Left lung (tissue), 14 donors: ENCODE data around the gene CPXM2. TPM values are rescaled to one million over a fixed set of nuclear protein-coding genes. Genes with fewer than 3 reads are reported as not detected.
A peak's percentile ranks its signal among the peaks of the same experiment; 100 is the strongest.

Experiments
- ATAC-seq: fragments of 200-7000 bp; cut with Tn5 transposase; one replicate; pipeline ENCODE4 v1.9.1; 2020; ENCODE audit warnings: moderate library complexity
- DNase-seq, 4 donors: peaks; one replicate each; pipeline ENCODE4 v3.0.0-alpha.2; 2013 to 2020
- H3K27ac ChIP-seq, 2 donors: fragments of 200-600 bp; sonication (generic) in 1 of 2; one replicate each; pipeline versions ENCODE4 v1.5.0 to v1.8.0; 2020 to 2021
- H3K27me3 ChIP-seq, 2 donors: fragments of 200-600 bp; sonication (generic) in 1 of 2; one replicate each; pipeline versions ENCODE4 v1.5.0 to v1.8.0; 2020 to 2021
- H3K36me3 ChIP-seq, 2 donors: fragments of 200-600 bp; sonication (generic) in 1 of 2; one replicate each; pipeline versions ENCODE4 v1.5.0 to v1.8.0; 2020 to 2021
- H3K4me1 ChIP-seq, 2 donors: fragments of 200-600 bp; one replicate each; pipeline ENCODE4 v1.8.0; 2021
- H3K4me3 ChIP-seq, 2 donors: fragments of 200-600 bp; sonication (generic) in 1 of 2; one replicate each; pipeline versions ENCODE4 v1.5.0 to v1.8.0; 2020 to 2021; ENCODE audit warnings: mild to moderate bottlenecking in 1 of 2
- H3K9me3 ChIP-seq, 2 donors: fragments of 200-600 bp; sonication (generic) in 1 of 2; one replicate each; pipeline versions ENCODE4 v1.5.0 to v1.8.0; 2020 to 2021
- intact Hi-C, 2 donors: fragments of 100-400 bp; cut with DNase I; formaldehyde crosslinking; loops; one replicate each; pipeline versions ENCODE4 v1.11.2 to v1.14.2; 2022
- long read RNA-seq, 12 donors: library from polyadenylated mRNA in 2 of 12; unstranded in 2 of 12; transcript quantifications; one replicate each; pipeline ENCODE4 v2.0.0 and lab custom pipeline, GENCODE V29; 2019 to 2026
- polyA plus RNA-seq, 6 donors: library from polyadenylated mRNA; unstranded; fragments of 120-200 nt; gene quantifications; one replicate each; pipeline ENCODE4 v1.2.1, GENCODE V29; 2013; ENCODE audit not compliant: insufficient read length in 6 of 6
- total RNA-seq, 2 donors: library from RNA; stranded (reverse); fragmentation: NEBNext Ultra II Directional; extraction: Animal tissue kit (Norgen Biotek cat#: 25700); gene quantifications; one replicate each; pipeline ENCODE4 v1.2.1, GENCODE V29; 2021
- TF ChIP-seq, protein P1 (sequence below), 2 donors: fragments of 200-600 bp; sonication (generic) in 1 of 2; IDR thresholded peaks; one replicate each; pipeline versions ENCODE4 v1.5.0 to v1.8.0; 2021; ENCODE audit warnings: antibody characterized with exemption in 2 of 2
- donor health status: DM: no; HTN: yes; CAD: no.
- donor health status: DM: no; HTN: no; CAD: no.

CPXM2 gene
- 1 to 10 TPM; 1.5 to 6.5 TPM for total RNA-seq
- polyA plus RNA-seq, result 1 to 10 TPM; 1.6 to 4.5 (median 2.6) TPM
- long read RNA-seq, donor 1, result 0 reads
- long read RNA-seq, donor 2, partial matches to known transcripts, result 0 of 2 reads
- long read RNA-seq, donor 2, other reads (novel, unspliced or antisense), result 0 of 2 reads
- long read RNA-seq, donor 3, partial matches to known transcripts, result 0 of 1 reads
- long read RNA-seq, donor 3, other reads (novel, unspliced or antisense), result 0 of 1 reads
- long read RNA-seq, donor 4, partial matches to known transcripts, result 0 of 1 reads
- long read RNA-seq, donor 4, other reads (novel, unspliced or antisense), result 0 of 1 reads
- long read RNA-seq, donor 5, result 0 reads
- long read RNA-seq, donor 6, partial matches to known transcripts, result 0 of 1 reads
- long read RNA-seq, donor 6, other reads (novel, unspliced or antisense), result 0 of 1 reads
- long read RNA-seq, donor 7, result 0 reads
- long read RNA-seq, donor 8, result 0 reads
- long read RNA-seq, donor 9, result 0 reads
- long read RNA-seq, donor 10, partial matches to known transcripts, result 0 of 2 reads
- long read RNA-seq, donor 10, other reads (novel, unspliced or antisense), result 1 of 2 reads
- long read RNA-seq, donor 11, partial matches to known transcripts, result 0 of 4 reads
- long read RNA-seq, donor 11, other reads (novel, unspliced or antisense), result 0 of 4 reads
- long read RNA-seq, donor 12, result 0 reads

DNA sequence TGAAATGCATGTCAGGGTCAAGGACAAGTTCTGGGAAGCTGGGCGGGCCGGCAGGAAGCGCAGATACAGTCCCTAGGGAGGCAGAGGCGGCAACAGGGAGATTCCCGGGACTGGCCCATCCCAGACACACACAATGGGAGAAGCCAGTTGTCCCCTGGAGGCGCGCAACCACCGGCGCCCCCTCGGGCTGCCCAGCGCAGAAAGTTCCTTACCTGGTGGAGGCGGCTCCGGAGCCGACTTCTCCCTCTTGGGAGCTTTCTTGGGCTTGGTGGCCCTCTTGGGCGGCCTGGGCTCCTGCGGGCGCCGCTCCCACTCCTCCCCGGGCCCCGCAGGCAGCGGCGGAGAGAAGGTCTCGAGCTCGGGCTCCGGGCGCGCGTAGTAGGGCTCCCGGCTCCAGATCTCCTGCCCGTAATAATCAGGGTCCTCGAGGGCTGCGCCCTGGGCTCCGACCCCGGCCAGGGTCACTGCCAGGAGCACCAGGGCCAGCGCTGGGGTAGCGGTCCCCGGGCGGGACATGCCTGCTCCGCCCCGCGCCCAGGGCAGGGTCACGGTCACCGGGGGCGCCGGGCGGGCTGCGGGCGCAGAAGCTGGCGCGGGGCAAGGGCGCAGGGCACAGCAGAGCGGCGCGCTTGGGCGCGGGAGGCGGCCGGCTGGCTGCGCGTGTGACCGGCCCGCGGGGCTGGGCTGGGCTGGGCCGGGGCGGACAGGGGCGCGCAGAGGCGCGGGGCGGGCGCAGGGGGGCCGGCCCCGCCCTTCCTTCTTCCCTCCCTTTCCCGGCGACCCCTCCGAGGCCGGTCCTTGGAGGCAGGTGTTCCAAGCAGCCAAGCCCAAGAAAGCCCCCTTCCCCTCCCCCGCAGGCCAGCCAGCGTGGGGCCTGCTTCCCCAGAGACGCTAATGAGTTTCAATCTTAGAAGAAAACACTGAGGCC lies at the start of gene CPXM2:
Gene CPXM2 (minus strand): TSS at position 664 of the 928 bp plus-strand sequence. CDS start 148 bp downstream, at position 516.
- Histone ChIP-seq H3K4me3 (peak within 1 kb of the TSS in 1 of 2 donors; percentile 13), H3K27ac (no peak within 1 kb of the TSS), H3K4me1 (no peaks in the 10 kb centered on the region), H3K9me3 (no peaks in the 10 kb centered on the region), H3K27me3 (peaks cover 10 to 50% of the 10 kb centered on the region in 2 donors), H3K36me3 (no peaks in the 10 kb centered on the region)
- intact Hi-C loops, result no loop called here
- ATAC-seq, result peak; percentile 22
- DNase-seq, result no peak
- TF ChIP-seq, protein P1, sequence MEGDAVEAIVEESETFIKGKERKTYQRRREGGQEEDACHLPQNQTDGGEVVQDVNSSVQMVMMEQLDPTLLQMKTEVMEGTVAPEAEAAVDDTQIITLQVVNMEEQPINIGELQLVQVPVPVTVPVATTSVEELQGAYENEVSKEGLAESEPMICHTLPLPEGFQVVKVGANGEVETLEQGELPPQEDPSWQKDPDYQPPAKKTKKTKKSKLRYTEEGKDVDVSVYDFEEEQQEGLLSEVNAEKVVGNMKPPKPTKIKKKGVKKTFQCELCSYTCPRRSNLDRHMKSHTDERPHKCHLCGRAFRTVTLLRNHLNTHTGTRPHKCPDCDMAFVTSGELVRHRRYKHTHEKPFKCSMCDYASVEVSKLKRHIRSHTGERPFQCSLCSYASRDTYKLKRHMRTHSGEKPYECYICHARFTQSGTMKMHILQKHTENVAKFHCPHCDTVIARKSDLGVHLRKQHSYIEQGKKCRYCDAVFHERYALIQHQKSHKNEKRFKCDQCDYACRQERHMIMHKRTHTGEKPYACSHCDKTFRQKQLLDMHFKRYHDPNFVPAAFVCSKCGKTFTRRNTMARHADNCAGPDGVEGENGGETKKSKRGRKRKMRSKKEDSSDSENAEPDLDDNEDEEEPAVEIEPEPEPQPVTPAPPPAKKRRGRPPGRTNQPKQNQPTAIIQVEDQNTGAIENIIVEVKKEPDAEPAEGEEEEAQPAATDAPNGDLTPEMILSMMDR (IDR thresholded peaks at IDR 0.05), result no peak

DNA sequence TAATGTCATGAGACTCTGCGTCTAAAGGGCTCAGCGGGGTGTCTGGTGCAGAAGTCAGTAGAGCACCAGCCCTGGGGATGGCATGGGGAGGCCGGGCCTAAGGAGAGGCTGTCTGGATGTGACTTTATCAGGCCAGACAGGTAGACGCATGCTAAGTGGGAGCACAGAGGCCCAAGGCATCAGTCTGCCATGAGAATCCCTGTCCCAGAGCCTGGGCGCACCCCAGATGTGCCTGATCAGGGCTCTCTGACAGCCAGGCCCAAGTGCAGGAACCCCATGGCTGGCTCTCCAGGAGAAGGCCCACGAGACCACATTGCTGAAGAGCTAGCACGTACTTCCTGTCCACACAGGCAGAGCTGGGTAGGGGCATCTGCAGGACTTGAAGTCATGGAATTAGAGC lies 48.0 kb upstream of the CPXM2 start:
- no peak for DNase-seq
- no peaks in the 10 kb centered on the region for H3K36me3 ChIP-seq
- no peaks in the 10 kb centered on the region for H3K9me3 ChIP-seq
- H3K27ac ChIP-seq, result no peak overlapping the region
- H3K27me3 ChIP-seq, result no peaks in the 10 kb centered on the region
- H3K4me1 ChIP-seq, result no peaks in the 10 kb centered on the region
- ATAC-seq, result no peak
- TF ChIP-seq, protein P1 (IDR thresholded peaks at IDR 0.05), result no peak
- intact Hi-C loops, result no loop called here
- H3K4me3 ChIP-seq, result no peak overlapping the region

DNA sequence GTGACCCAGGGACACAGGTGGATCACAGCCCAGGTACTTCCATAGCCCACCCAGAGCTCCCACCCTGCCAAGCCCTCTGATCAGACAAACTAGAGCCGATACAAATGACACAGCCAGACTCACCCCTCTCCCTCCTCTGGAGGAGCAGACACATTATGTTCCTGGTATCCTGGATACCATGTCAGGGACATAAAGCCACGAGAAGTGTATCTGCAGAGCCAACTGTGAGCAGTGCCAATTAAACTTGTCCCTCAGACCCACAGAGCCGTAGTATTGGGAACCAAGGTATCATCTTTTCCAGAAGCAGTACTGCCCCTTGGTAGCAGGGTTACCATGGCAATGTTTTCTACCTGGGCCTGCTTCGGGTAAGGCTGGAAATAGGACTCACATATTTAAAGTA lies 47.3 kb upstream of the CPXM2 start:
- no peaks in the 10 kb centered on the region for H3K36me3 ChIP-seq
- H3K4me3 ChIP-seq, result no peak overlapping the region
- H3K9me3 ChIP-seq, result peaks cover 0 to 6% of the 10 kb centered on the region in 2 donors
- DNase-seq, result no peak
- no peaks in the 10 kb centered on the region for H3K27me3 ChIP-seq
- no peak for ATAC-seq
- intact Hi-C loops, result no loop called here
- TF ChIP-seq, protein P1 (IDR thresholded peaks at IDR 0.05), result no peak
- no peaks in the 10 kb centered on the region for H3K4me1 ChIP-seq
- no peak overlapping the region for H3K27ac ChIP-seq

DNA sequence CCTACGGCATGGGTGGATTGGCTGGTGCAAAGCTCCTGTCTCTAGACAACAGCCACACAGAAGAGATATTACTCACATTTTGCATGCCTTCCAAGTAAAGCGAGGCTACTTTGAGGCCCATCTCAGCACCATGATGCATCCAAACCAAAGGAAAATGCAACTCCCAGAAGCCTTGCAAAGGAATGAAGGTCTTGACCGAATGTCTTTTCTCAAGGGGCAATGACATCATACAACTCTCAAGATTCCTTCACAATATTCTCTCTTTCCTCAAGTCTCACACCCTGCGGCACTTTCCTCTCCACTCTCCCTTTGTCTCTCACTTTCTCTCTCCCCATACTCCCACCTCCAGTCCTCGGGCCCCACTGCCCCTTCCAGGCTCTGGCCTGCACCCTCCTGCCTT lies 44.8 kb upstream of the CPXM2 start:
- no peaks in the 10 kb centered on the region for H3K27me3 ChIP-seq
- H3K4me3 ChIP-seq, result no peak overlapping the region
- H3K9me3 ChIP-seq, result peaks cover 0 to 7% of the 10 kb centered on the region in 2 donors
- DNase-seq (no peak), ATAC-seq (no peak)
- TF ChIP-seq, protein P1 (IDR thresholded peaks at IDR 0.05), result no peak
- no peak overlapping the region for H3K27ac ChIP-seq
- H3K36me3 ChIP-seq, result no peaks in the 10 kb centered on the region
- intact Hi-C loops, result no loop called here
- no peaks in the 10 kb centered on the region for H3K4me1 ChIP-seq
